Ovary (tissue), 3 donors: ENCODE measurements around the gene RPL34.

Source experiments
- EP300 ChIP-seq: sonication (generic); formaldehyde crosslinking; IDR thresholded peaks from one replicate; pipeline ENCODE4 v1.6.1; 2017; ENCODE audit warnings: antibody characterized with exemption
- POLR2A ChIP-seq: fragments of 450-650 bp; IDR thresholded peaks from one replicate; pipeline ENCODE4 v1.6.1; 2017; ENCODE audit warnings: antibody characterized with exemption, mild to moderate bottlenecking, moderate library complexity
- TF ChIP-seq, protein P1 (sequence below), 3 donors: fragments of 450-650 bp in 2 of 3; fragments of 200-600 bp in 1 of 3; IDR thresholded peaks; one replicate each; pipeline versions ENCODE4 v1.5.1 to v1.8.0; 2016 to 2022; ENCODE audit warnings: antibody characterized with exemption in 3 of 3, mild to moderate bottlenecking in 1 of 3
- donor health status: DM: no; HTN: no; CAD: no.

DNA sequence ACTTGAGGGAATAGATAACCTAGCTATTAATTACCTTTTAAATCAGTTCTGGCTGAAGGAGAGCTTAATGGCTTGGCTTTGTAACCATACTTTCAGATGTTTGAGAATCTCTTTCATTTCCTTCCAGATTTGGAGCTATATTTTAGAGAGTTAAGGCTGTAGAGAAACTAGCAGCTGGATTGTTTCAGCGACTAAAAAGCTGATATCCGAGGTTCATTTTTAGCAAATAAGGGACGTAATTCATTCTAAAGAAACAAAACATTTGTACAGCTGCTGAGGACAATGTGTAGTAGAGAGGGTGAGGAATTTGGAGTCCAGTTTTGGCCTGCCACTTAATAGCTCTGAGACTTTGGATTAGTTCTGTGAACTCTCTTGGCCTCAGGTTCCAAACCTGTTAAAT lies 42.3 kb downstream of the RPL34 start:
- TF ChIP-seq, protein P1, sequence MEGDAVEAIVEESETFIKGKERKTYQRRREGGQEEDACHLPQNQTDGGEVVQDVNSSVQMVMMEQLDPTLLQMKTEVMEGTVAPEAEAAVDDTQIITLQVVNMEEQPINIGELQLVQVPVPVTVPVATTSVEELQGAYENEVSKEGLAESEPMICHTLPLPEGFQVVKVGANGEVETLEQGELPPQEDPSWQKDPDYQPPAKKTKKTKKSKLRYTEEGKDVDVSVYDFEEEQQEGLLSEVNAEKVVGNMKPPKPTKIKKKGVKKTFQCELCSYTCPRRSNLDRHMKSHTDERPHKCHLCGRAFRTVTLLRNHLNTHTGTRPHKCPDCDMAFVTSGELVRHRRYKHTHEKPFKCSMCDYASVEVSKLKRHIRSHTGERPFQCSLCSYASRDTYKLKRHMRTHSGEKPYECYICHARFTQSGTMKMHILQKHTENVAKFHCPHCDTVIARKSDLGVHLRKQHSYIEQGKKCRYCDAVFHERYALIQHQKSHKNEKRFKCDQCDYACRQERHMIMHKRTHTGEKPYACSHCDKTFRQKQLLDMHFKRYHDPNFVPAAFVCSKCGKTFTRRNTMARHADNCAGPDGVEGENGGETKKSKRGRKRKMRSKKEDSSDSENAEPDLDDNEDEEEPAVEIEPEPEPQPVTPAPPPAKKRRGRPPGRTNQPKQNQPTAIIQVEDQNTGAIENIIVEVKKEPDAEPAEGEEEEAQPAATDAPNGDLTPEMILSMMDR (IDR thresholded peaks at IDR 0.05), result no peak
- no peak for TF ChIP-seq POLR2A
- TF ChIP-seq EP300, result no peak
